NB4 (cell line): Measurements from ENCODE around the gene ROR2.

Source experiments
- DNase-seq: peaks from one replicate; pipeline ENCODE4 v3.0.0; 2010; ENCODE audit warnings: low read depth
- H3K4me3 ChIP-seq: one replicate; pipeline ENCODE4 v1.5.1; 2011; ENCODE audit warnings: mild to moderate bottlenecking, low read depth, low read length, moderate library complexity
- MYC ChIP-seq: IDR thresholded peaks from 2 replicates; pipeline ENCODE4 v1.6.1; 2011; ENCODE audit warnings: low read depth, low read length
- POLR2A ChIP-seq: IDR thresholded peaks from 2 replicates; pipeline ENCODE4 v1.6.1; 2011; ENCODE audit warnings: mild to moderate bottlenecking; ENCODE audit not compliant: insufficient read length; ENCODE audit errors: extremely low read depth
- TF ChIP-seq, protein P1 (sequence below): IDR thresholded peaks from 2 replicates; pipeline ENCODE4 v1.6.1; 2011; ENCODE audit warnings: low read depth, low read length
- TF ChIP-seq, protein P2 (sequence below): IDR thresholded peaks from one replicate; pipeline ENCODE4 v1.5.1; 2012; ENCODE audit warnings: low read depth, low read length

Gene ROR2

DNA sequence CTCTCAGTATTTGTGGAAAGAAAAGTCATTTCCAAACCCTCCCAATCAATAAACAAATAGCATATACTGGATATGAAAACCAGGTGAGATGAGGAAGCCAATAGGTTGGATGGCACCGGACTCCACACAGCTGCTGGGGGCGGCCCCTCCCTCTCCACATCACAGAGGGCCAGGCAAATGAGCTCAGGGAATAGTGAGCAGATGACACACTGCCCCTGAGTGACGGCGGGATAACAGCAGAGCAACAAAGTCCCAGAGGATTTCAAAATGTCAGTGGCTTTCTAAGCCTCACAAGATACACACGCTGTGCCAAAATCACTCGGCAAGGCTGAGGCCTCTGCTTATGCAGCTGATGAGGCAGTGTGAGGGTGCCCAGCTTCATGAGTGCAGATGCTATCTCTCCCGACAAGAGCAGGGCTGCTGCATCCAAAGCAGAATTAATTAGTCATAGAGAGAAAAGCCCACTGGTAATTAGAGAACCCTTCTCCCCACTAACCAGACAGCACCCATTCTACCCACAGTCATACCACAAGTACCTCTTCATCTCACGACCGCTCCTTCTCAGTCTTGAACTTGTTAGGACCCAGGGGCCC lies 291.4 kb downstream of the ROR2 start:
- TF ChIP-seq, protein P1, sequence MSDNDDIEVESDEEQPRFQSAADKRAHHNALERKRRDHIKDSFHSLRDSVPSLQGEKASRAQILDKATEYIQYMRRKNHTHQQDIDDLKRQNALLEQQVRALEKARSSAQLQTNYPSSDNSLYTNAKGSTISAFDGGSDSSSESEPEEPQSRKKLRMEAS, result no peak
- TF ChIP-seq, protein P2, sequence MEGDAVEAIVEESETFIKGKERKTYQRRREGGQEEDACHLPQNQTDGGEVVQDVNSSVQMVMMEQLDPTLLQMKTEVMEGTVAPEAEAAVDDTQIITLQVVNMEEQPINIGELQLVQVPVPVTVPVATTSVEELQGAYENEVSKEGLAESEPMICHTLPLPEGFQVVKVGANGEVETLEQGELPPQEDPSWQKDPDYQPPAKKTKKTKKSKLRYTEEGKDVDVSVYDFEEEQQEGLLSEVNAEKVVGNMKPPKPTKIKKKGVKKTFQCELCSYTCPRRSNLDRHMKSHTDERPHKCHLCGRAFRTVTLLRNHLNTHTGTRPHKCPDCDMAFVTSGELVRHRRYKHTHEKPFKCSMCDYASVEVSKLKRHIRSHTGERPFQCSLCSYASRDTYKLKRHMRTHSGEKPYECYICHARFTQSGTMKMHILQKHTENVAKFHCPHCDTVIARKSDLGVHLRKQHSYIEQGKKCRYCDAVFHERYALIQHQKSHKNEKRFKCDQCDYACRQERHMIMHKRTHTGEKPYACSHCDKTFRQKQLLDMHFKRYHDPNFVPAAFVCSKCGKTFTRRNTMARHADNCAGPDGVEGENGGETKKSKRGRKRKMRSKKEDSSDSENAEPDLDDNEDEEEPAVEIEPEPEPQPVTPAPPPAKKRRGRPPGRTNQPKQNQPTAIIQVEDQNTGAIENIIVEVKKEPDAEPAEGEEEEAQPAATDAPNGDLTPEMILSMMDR, result no peak
- TF ChIP-seq MYC (no peak), POLR2A (no peak)
- no peak for DNase-seq

DNA sequence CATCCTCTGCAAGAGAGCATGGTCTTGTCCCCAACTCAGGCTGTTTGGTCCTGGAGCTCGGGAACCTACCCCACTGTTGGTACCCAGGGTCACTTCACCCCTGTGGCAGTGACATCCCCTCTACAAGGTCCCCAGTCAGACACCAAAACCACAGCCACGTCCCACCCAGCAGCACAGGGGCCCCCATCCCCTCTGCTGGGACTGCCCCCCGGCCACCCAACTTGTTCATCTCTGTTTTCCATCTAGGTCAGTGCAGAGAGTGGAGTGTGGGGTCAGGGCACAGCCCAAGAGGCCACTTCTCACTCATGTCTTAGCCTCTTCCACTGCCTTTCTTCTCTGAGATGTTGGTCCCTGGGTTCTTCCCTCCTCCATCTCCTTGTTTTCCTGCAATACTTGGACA lies 292.5 kb downstream of the ROR2 start:
- H3K4me3 ChIP-seq, result no peak overlapping the region
- no peak for DNase-seq
- no peak for TF ChIP-seq POLR2A

More for the DNA sequence above, 291.4 kb downstream of the ROR2 start:
- no peak overlapping the region for H3K4me3 ChIP-seq

DNA sequence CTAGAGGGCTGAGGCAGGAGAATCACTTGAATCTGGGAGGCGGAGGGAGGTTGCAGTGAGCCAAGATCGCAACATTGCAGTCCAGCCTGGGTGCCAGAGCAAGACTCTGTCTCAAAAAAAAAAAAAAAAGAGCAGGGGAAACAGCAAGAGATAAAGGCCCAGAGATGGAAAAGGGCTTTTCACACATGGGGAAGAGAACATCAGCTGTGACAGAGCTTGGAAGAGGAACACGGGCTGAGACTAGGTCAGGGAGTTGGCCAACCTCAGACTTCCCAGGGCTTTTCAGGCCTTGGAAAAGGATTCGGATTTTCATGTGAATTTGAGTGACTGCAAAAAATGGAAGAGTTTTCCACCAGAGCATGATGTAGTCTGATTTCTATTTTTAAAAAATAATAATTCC lies 294.4 kb downstream of the ROR2 start:
- TF ChIP-seq MYC, result no peak
- no peak for TF ChIP-seq POLR2A
- TF ChIP-seq, protein P1, result no peak
- no peak for DNase-seq
- H3K4me3 ChIP-seq, result no peak overlapping the region

DNA sequence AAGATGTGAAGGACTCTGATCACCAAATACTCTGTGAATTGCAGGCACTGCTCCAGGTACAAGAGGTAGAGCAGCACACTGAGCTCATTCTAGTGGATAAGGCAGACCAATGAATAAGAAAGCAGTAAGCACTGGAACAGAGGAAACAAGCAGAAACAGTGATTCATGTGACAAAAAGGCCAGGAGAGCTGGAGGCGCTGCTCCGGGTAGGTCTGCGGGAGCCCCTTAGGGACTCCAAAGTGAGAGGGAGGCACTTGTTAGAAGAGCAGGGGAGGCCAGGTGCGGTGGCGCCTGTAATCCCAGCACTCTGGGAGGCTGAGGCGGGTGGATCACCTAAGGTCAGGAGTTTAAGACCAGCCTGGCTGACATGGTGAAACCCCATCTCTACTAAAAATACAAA lies 294.8 kb downstream of the ROR2 start:
- DNase-seq, result no peak
- no peak overlapping the region for H3K4me3 ChIP-seq
- no peak for TF ChIP-seq POLR2A
- TF ChIP-seq, protein P2, result no peak
- TF ChIP-seq, protein P1, result no peak
- TF ChIP-seq MYC, result no peak

DNA sequence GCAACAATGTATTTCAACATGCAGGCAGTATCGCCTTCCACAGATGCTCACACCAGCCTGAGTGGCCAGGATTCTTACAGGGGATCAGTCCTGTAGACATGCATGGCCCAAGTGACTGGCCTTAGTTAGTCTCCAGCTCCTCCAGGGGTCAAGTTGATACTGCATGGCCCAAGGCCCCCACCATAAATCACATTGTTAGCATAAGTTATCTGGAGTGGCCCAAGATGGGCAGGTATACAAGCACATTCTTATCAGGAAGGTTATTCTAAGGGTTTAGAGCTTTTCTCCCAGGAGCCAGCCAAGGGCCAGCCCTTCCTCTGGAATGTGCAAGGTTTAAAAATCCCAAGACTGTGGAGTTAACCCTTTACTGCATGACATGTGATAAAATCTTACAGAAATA lies 295.5 kb downstream of the ROR2 start:
- TF ChIP-seq, protein P2, result no peak
- TF ChIP-seq, protein P1, result no peak
- no peak for TF ChIP-seq MYC
- no peak for TF ChIP-seq POLR2A
- H3K4me3 ChIP-seq, result no peak overlapping the region
- DNase-seq, result no peak

DNA sequence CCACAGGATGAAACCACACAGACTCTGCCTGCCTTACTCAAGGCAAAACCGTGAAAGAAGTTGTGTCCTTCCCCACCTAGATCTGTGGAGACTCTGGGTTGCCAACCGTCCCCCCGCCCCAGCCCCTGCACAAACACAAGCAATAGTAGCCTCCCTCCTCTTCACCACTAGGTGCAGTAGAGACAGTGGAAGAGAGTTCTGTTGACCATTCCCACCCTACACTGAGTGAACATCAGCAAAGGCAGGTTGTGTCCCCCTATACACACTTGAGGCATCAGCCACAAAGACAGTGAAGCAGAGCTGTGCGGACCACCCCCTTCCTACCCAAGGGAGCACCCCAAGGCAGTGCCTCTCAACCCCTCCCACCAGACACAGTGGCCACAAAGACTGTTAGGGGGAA lies 302.7 kb downstream of the ROR2 start:
- TF ChIP-seq, protein P1, result no peak
- TF ChIP-seq MYC, result no peak
- H3K4me3 ChIP-seq, result no peak overlapping the region
- DNase-seq, result no peak

DNA sequence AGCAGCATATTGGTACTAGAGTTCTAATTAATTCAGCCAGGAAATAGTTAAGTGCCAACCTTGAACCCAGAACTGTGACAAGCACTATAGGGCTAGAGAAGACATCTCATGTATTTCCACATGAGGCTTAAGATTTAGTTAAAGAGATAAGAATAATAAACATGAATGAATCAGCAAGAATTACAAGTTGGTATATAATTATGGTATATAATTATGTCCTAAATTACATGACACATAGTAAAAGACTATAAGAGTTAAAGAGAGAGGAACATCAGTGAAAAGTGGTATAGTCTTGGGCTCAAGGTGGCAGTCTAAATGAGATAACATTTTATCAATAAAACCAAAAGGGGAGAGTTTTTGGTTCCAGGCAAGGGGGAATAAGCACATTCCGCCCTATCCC lies 303.3 kb downstream of the ROR2 start:
- TF ChIP-seq, protein P1, result no peak
- no peak for DNase-seq
- no peak overlapping the region for H3K4me3 ChIP-seq

DNA sequence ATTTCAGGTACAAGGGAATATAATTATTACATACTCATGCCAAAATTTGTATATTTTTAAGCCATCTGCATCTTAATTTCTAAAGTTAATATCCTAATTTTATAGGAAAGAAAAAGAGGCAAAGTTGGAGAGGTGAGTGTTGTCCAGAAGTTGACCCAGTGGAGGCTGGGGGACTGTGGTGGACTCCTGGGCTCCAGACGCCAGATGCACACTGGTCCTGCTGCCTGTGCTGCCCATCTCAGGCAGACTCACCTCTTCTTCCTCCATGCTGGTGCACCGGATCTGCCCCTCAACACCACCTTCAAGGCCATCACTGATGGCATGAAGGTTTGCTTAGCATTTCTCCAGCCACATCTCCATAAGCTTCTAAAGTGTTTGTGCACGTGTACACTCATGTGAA lies 305.6 kb downstream of the ROR2 start:
- H3K4me3 ChIP-seq, result no peak overlapping the region
- no peak for DNase-seq
- TF ChIP-seq POLR2A (no peak), MYC (no peak)
- TF ChIP-seq, protein P1, result no peak
- TF ChIP-seq, protein P2, result no peak
